PC-9 (cell line): ENCODE measurements around the gene ERH. TPM values are rescaled to one million over a fixed set of nuclear protein-coding genes. Genes with fewer than 3 reads are reported as not detected.

ENCODE experiments used
- BruUV-seq: library from RNA; stranded (reverse); fragments of 400-500 nt; replicated peaks from 2 replicates; lab custom pipeline; 2021; lab: Mats Ljungman, UMichigan
- CTCF ChIA-PET: fragments of 300-600 bp; sonication (Branson Sonifier 250); formaldehyde crosslinking; loops from one replicate; lab custom pipeline; 2022; ENCODE audit warnings: antibody characterized with exemption; lab: Charles Lee
- POLR2A ChIA-PET: fragments of 300-600 bp; sonication (Branson Sonifier 250); formaldehyde crosslinking; loops from one replicate; lab custom pipeline; 2022; ENCODE audit warnings: antibody characterized with exemption; ENCODE audit not compliant: unreplicated experiment; lab: Charles Lee
- DNase-seq, 2 experiments: peaks; one replicate each; pipeline versions ENCODE4 v3.0.0 to v3.0.0-alpha.2; 2015 to 2022; ENCODE audit warnings: mixed read lengths in 1 of 2
- H2AFZ ChIP-seq: fragments of 200-600 bp; sonication (generic); 2 replicates; pipeline ENCODE4 v1.8.1; 2017; ENCODE audit warnings: antibody characterized with exemption
- H3F3A ChIP-seq: fragments of 200-600 bp; sonication (generic); 2 replicates; pipeline ENCODE4 v1.8.1; 2017; ENCODE audit warnings: antibody characterized with exemption, mild to moderate bottlenecking, low read depth; ENCODE audit not compliant: insufficient read depth
- H3K27ac ChIP-seq: fragments of 200-600 bp; sonication (generic); 2 replicates; pipeline ENCODE4 v1.6.1; 2016; ENCODE audit warnings: mixed run types
- H3K27me3 ChIP-seq: fragments of 200-600 bp; sonication (generic); 2 replicates; pipeline ENCODE4 v1.6.1; 2016; ENCODE audit warnings: low read depth, mixed run types; ENCODE audit not compliant: insufficient read depth
- H3K36me3 ChIP-seq: fragments of 200-600 bp; sonication (generic); 2 replicates; pipeline ENCODE4 v1.6.1; 2016; ENCODE audit warnings: low read depth, mixed run types
- H3K4me1 ChIP-seq: fragments of 200-600 bp; sonication (generic); replicated peaks from 2 replicates; pipeline ENCODE4 v1.6.1; 2016; ENCODE audit warnings: mixed run types; ENCODE audit not compliant: insufficient read depth
- H3K4me2 ChIP-seq: fragments of 200-600 bp; sonication (generic); 2 replicates; pipeline ENCODE4 v1.6.1; 2017; ENCODE audit warnings: mixed run types
- H3K4me3 ChIP-seq: fragments of 200-600 bp; sonication (generic); 2 replicates; pipeline ENCODE4 v1.6.1; 2016; ENCODE audit warnings: mixed run types
- H3K79me2 ChIP-seq: fragments of 200-600 bp; sonication (generic); 2 replicates; pipeline ENCODE4 v1.6.1; 2017; ENCODE audit warnings: low read depth, mixed run types
- H3K9me2 ChIP-seq: fragments of 200-600 bp; sonication (generic); 2 replicates; pipeline ENCODE4 v1.8.1; 2017; ENCODE audit warnings: mild to moderate bottlenecking; ENCODE audit not compliant: insufficient read depth
- H3K9me3 ChIP-seq: fragments of 200-600 bp; sonication (generic); 2 replicates; pipeline ENCODE4 v1.8.1; 2016; ENCODE audit warnings: low read depth; ENCODE audit not compliant: insufficient read depth
- H4K20me1 ChIP-seq: fragments of 200-600 bp; sonication (generic); 2 replicates; pipeline ENCODE4 v1.8.1; 2017; ENCODE audit not compliant: insufficient read depth
- EZH2 ChIP-seq: fragments of 200-600 bp; sonication (generic); IDR thresholded peaks from 2 replicates; pipeline ENCODE4 v1.8.0; 2017; ENCODE audit warnings: antibody characterized with exemption, low read depth
- intact Hi-C: fragments of 100-400 bp; cut with micrococcal nuclease; formaldehyde crosslinking; loops from one replicate; pipeline ENCODE4 v1.10.0; 2022; ENCODE audit not compliant: unreplicated experiment
- total RNA-seq: library from RNA; stranded (reverse); gene quantifications from 2 replicates; pipeline ENCODE4 v1.2.3, GENCODE V29; 2021
- TF ChIP-seq, protein P1 (sequence below): fragments of 200-600 bp; sonication (generic); conservative IDR thresholded peaks from 2 replicates; pipeline ENCODE4 v1.6.1; 2017; ENCODE audit warnings: mixed run types, antibody characterized with exemption, mild to moderate bottlenecking, moderate library complexity

Gene ERH
- total RNA-seq, 1 experiment from 2014 or later = 347 TPM

DNA sequence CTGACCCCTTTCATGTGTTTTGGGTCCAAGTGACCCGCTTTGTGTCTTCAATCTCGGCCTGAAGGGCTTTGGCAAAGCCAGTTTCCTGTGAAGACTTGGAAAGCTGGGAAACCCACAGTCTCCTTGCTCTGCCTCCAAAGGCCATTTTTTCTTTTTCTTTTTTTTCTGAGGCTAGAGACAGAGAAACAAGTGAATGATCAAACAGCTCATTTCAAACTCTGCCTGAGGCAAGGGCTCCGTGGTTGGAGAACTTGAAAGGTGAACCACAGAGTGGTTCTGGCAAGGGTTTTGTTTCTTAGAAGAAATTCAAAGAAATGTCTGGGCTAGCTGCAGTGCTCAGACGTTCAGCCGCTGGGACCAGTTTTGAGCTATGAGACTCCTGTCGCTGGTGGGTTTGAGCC is 62.7 kb downstream of the ERH start:
- TF ChIP-seq, protein P1, sequence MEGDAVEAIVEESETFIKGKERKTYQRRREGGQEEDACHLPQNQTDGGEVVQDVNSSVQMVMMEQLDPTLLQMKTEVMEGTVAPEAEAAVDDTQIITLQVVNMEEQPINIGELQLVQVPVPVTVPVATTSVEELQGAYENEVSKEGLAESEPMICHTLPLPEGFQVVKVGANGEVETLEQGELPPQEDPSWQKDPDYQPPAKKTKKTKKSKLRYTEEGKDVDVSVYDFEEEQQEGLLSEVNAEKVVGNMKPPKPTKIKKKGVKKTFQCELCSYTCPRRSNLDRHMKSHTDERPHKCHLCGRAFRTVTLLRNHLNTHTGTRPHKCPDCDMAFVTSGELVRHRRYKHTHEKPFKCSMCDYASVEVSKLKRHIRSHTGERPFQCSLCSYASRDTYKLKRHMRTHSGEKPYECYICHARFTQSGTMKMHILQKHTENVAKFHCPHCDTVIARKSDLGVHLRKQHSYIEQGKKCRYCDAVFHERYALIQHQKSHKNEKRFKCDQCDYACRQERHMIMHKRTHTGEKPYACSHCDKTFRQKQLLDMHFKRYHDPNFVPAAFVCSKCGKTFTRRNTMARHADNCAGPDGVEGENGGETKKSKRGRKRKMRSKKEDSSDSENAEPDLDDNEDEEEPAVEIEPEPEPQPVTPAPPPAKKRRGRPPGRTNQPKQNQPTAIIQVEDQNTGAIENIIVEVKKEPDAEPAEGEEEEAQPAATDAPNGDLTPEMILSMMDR = no peak
- TF ChIP-seq EZH2 = no peak
- H2AFZ ChIP-seq = 0 out of 2 replicates have a peak overlapping the region, but pooled peaks have one; percentile 45
- H3K36me3 ChIP-seq = no peaks in the 10 kb centered on the region
- peaks cover 5% of the 10 kb centered on the region; the same call in 1 of the 2 replicates for H3F3A ChIP-seq
- no peaks in the 10 kb centered on the region for H4K20me1 ChIP-seq
- no TSS peak for BruUV-seq
- no peak overlapping the region for H3K27ac ChIP-seq
- H3K27me3 ChIP-seq = peaks cover 26% of the 10 kb centered on the region; the same call in 1 of the 2 replicates
- POLR2A ChIA-PET = interaction anchor here (0.6 to 1.0 kb wide), 2 partner anchors 38 to 63 kb away, joined by 4 to 6 read pairs; partner anchors contain the start of gene ERH
- no peaks in the 10 kb centered on the region for H3K9me2 ChIP-seq
- no peaks in the 10 kb centered on the region for H3K9me3 ChIP-seq
- H3K79me2 ChIP-seq = no peaks in the 10 kb centered on the region
- DNase-seq = peak; percentile 63 to 78
- H3K4me3 ChIP-seq = no peak overlapping the region
- peak overlapping the region; percentile 25; the same call in 1 of the 2 replicates for H3K4me2 ChIP-seq
- intact Hi-C loops = no loop called here
- CTCF ChIA-PET = interaction anchor here (0.6 kb wide), 2 partner anchors 171 to 1310 kb away, joined by 3 to 11 read pairs; no protein-coding TSS in a partner anchor
- peaks cover 10% of the 10 kb centered on the region for H3K4me1 ChIP-seq

DNA sequence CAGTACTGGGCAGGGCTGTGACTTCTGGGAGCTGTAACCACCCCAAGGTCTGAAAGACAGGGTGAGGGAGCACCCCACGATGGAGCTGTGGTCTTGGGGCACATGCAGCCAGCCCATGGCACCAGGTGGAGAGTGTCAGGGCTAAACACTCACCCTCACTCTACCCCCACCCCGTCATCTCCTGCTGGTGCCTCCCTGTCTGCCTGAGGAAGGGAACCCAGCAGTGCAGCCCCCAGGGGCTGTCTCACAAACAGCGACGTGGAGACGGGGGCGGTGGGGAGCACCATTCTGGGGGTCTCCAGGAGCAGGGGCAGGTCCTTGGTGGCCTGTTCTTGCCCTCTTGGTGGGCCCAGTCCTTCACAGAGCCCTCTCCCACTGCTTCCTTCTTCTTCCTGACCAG is 63.5 kb downstream of the ERH start:
- Histone ChIP-seq H3K79me2 (no peaks in the 10 kb centered on the region), H3K4me1 (peaks cover 10% of the 10 kb centered on the region), H3F3A (peaks cover 5% of the 10 kb centered on the region; the same call in 1 of the 2 replicates), H3K9me3 (no peaks in the 10 kb centered on the region), H3K36me3 (no peaks in the 10 kb centered on the region), H4K20me1 (no peaks in the 10 kb centered on the region), H3K27me3 (peaks cover 18% of the 10 kb centered on the region; the same call in 1 of the 2 replicates), H3K4me3 (no peak overlapping the region), H2AFZ (no peak overlapping the region), H3K27ac (no peak overlapping the region), H3K9me2 (no peaks in the 10 kb centered on the region), H3K4me2 (no peak overlapping the region)
- TF ChIP-seq, protein P1 = no peak
- TF ChIP-seq EZH2 = no peak
- ChIA-PET CTCF (interaction anchor here (0.6 kb wide), 1 partner anchor 1310 kb away, joined by 11 read pairs; no protein-coding TSS in a partner anchor), POLR2A (no interaction called here)
- DNase-seq = no peak
- intact Hi-C loops = no loop called here
- BruUV-seq = no TSS peak

DNA sequence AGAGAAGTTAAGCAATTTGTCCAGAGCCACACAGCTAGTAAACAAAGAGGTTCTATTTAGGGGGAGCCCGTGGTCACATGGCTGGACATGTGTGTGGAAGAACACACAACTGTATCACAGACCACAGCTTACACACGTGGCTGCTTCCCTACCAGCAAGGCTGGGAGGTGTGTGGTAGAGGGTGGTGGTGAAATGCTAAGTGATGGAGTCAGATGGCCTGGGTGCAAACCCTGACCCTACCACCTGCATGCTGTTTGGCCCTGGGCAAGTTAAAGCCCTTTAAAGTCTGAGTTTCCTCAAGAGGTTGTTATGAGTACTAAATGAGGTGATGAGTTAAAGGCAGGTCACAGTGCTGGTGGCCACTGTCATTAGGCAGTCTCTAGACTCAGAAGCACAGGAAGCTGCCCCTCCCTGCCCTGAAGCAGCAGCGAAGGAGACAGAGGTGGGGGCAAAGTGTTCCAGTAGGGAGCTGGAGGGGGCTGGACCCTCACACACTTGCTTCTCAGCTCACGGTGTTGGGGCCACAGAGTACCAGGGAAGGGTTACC is 64.2 kb downstream of the ERH start:
- no peaks in the 10 kb centered on the region for H3K9me2 ChIP-seq
- ChIA-PET POLR2A (no interaction called here), CTCF (no interaction called here)
- BruUV-seq = no TSS peak
- no peaks in the 10 kb centered on the region for H3K36me3 ChIP-seq
- H3K4me3 ChIP-seq = no peak overlapping the region
- TF ChIP-seq, protein P1 = no peak
- no peaks in the 10 kb centered on the region for H3K9me3 ChIP-seq
- H3K4me1 ChIP-seq = peaks cover 10% of the 10 kb centered on the region
- H3K4me2 ChIP-seq = no peak overlapping the region
- H3K79me2 ChIP-seq = no peaks in the 10 kb centered on the region
- DNase-seq = no peak
- H2AFZ ChIP-seq = no peak overlapping the region
- peaks cover 5% of the 10 kb centered on the region; the same call in 1 of the 2 replicates for H3F3A ChIP-seq
- intact Hi-C loops = no loop called here
- no peak overlapping the region for H3K27ac ChIP-seq
- peaks cover 13% of the 10 kb centered on the region; the same call in 1 of the 2 replicates for H3K27me3 ChIP-seq
- no peaks in the 10 kb centered on the region for H4K20me1 ChIP-seq
